Right lobe of liver (tissue), 6 donors: ENCODE data around the gene ZNF189. TPM values are rescaled to one million over a fixed set of nuclear protein-coding genes. Genes with fewer than 3 reads are reported as not detected.

Experiments used
- ATAC-seq, 4 donors: fragments of 200-7000 bp; cut with Tn5 transposase; one replicate each; pipeline ENCODE4 v1.9.1; 2020; ENCODE audit warnings: mild to moderate bottlenecking in 4 of 4, moderate library complexity in 4 of 4
- DNase-seq, 3 donors: peaks; one replicate each; pipeline ENCODE4 v3.0.0-alpha.2; 2020
- H3K27ac ChIP-seq, 3 donors: fragments of 200-600 bp; one replicate each; pipeline ENCODE4 v1.8.0; 2022
- H3K27me3 ChIP-seq, 2 donors: fragments of 200-600 bp; one replicate each; pipeline ENCODE4 v1.8.0; 2022
- H3K36me3 ChIP-seq, 4 donors: fragments of 200-600 bp; sonication (generic) in 1 of 4; one replicate each; pipeline versions ENCODE4 v1.5.1 to v1.8.0; 2017 to 2022; ENCODE audit warnings: control low read depth in 1 of 4
- H3K4me1 ChIP-seq, 4 donors: fragments of 200-600 bp; sonication (generic) in 1 of 4; one replicate each; pipeline versions ENCODE4 v1.5.1 to v1.8.0; 2017 to 2022; ENCODE audit warnings: control low read depth in 1 of 4
- H3K4me3 ChIP-seq, 3 donors: fragments of 200-600 bp; one replicate each; pipeline ENCODE4 v1.8.0; 2022
- H3K9me3 ChIP-seq, 4 donors: fragments of 200-600 bp; sonication (generic) in 1 of 4; one replicate each; pipeline versions ENCODE4 v1.5.1 to v1.8.0; 2017 to 2022; ENCODE audit warnings: control low read depth in 1 of 4
- CTCF ChIP-seq, 4 donors: fragments of 200-600 bp in 3 of 4; fragments of 450-650 bp in 1 of 4; IDR thresholded peaks; one replicate each; pipeline versions ENCODE4 v1.5.1 to v1.8.0; 2016 to 2022; ENCODE audit warnings: antibody characterized with exemption in 4 of 4, mild to moderate bottlenecking in 2 of 4
- POLR2A ChIP-seq: fragments of 450-650 bp; IDR thresholded peaks from one replicate; pipeline ENCODE4 v1.6.1; 2017; ENCODE audit warnings: antibody characterized with exemption, mild to moderate bottlenecking
- WGBS: methylation state at CpG from one replicate; pipeline ENCODE4 v1.1.6; 2018; ENCODE audit warnings: low coverage, low lambda C conversion rate; ENCODE audit not compliant: insufficient coverage; ENCODE audit errors: missing lambda C conversion rate; 5-methylcytosine and 5-hydroxymethylcytosine counted together
- intact Hi-C, 2 donors: fragments of 100-400 bp; cut with DNase I; formaldehyde crosslinking; loops; one replicate each; pipeline versions ENCODE4 v1.11.2 to v1.14.1; 2022
- total RNA-seq, 6 experiments: library from RNA; depleted of rRNA in 2 of 6; stranded (reverse); fragments of >200 nt in 2 of 6; fragmentation: NEBNext Ultra II Directional in 3 of 6; extraction: Animal tissue kit (Norgen Biotek cat#: 25700) in 3 of 6; gene quantifications; one replicate each; pipeline versions ENCODE4 v1.1.0 to v1.2.4, GENCODE V29; 2016 to 2023
- donor health status: DM: no; HTN: yes; CAD: no.
- donor health status: DM: no; HTN: no; CAD: no.
- donor health status: DM: no; HTN: no; CAD: no.
- donor health status: DM: no; HTN: yes; CAD: no.
- donor health status: DM: no; HTN: yes; CAD: no.

The ZNF189 gene
- total RNA-seq, 6 experiments from 2014 or later = 5.7 to 9.7 (median 8.2) TPM

GRCh38 chr9:101360647-101361046 is 38.0 kb upstream of the ZNF189 start:
- no peaks in the 10 kb centered on the region for H3K9me3 ChIP-seq
- TF ChIP-seq POLR2A (no peak), CTCF (IDR thresholded peaks at IDR 0.05) (no peak)
- DNase-seq (no peak), ATAC-seq (peak in 1 of 4 donors; percentile 37)
- intact Hi-C loops = no loop called here
- peak overlapping the region in 2 of 3 donors; percentile 7 to 75 for H3K27ac ChIP-seq
- no peaks in the 10 kb centered on the region for H3K27me3 ChIP-seq
- no peak overlapping the region for H3K4me3 ChIP-seq
- H3K4me1 ChIP-seq = peaks cover 0 to 25% (median 0%) of the 10 kb centered on the region in 4 donors
- H3K36me3 ChIP-seq = peaks cover 0 to 49% (median 21%) of the 10 kb centered on the region in 4 donors

GRCh38 chr9:101362450-101362849 is 36.2 kb upstream of the ZNF189 start:
- TF ChIP-seq POLR2A (no peak), CTCF (IDR thresholded peaks at IDR 0.05) (no peak)
- no peak overlapping the region for H3K27ac ChIP-seq
- intact Hi-C loops = no loop called here
- no peaks in the 10 kb centered on the region for H3K27me3 ChIP-seq
- peak in 2 of 4 donors; percentile 9 to 49 for ATAC-seq
- WGBS = 64% methylated on average over 4 of the region's 5 CpGs
- H3K4me1 ChIP-seq = peaks cover 0 to 27% (median 4%) of the 10 kb centered on the region in 4 donors
- DNase-seq = no peak
- peaks cover 0 to 65% (median 30%) of the 10 kb centered on the region in 4 donors for H3K36me3 ChIP-seq
- no peak overlapping the region for H3K4me3 ChIP-seq
- no peaks in the 10 kb centered on the region for H3K9me3 ChIP-seq

GRCh38 chr9:101365181-101365580 is 33.5 kb upstream of the ZNF189 start:
- ATAC-seq = no peak
- no peak for DNase-seq
- no peak overlapping the region for H3K4me3 ChIP-seq
- no peak overlapping the region for H3K27ac ChIP-seq
- intact Hi-C loops = no loop called here
- H3K4me1 ChIP-seq = peaks cover 0 to 42% (median 8%) of the 10 kb centered on the region in 4 donors
- no peaks in the 10 kb centered on the region for H3K27me3 ChIP-seq
- no peak for TF ChIP-seq POLR2A
- no peak for TF ChIP-seq CTCF (IDR thresholded peaks at IDR 0.05)
- H3K9me3 ChIP-seq = no peaks in the 10 kb centered on the region
- H3K36me3 ChIP-seq = peaks cover 0 to 92% (median 39%) of the 10 kb centered on the region in 4 donors

GRCh38 chr9:101366038-101366756 is 32.5 kb upstream of the ZNF189 start:
- Histone ChIP-seq H3K27ac (peak overlapping the region in 2 of 3 donors; percentile 9 to 22), H3K9me3 (no peaks in the 10 kb centered on the region), H3K4me3 (no peak overlapping the region), H3K36me3 (peaks cover 0 to 96% (median 44%) of the 10 kb centered on the region in 4 donors), H3K27me3 (no peaks in the 10 kb centered on the region), H3K4me1 (peaks cover 0 to 50% (median 8%) of the 10 kb centered on the region in 4 donors)
- intact Hi-C loops = no loop called here
- 42% methylated on average over 5 of the region's 5 CpGs for WGBS
- no peak for TF ChIP-seq CTCF (IDR thresholded peaks at IDR 0.05)
- no peak for TF ChIP-seq POLR2A
- DNase-seq (no peak), ATAC-seq (peak in 2 of 4 donors; percentile 31 to 45)
